T-helper 22 cell (primary cell): Measurements from ENCODE around the gene FBXO36.
"Not testable (repeated sequence)": the region's sequence is repeated elsewhere in the genome, so short reads cannot be mapped to it uniquely, and the experiment has no call there.

Experiments used
- DNase-seq: peaks from one replicate; pipeline ENCODE4 v3.0.0-alpha.2; 2020; ENCODE audit warnings: low read depth

FBXO36 gene

GRCh38 chr2:229910832-229911412 lies 11.4 kb upstream of the FBXO36 start:
- no peak for DNase-seq

- no peak for DNase-seq
Measured at GRCh38 chr2:229914171-229914570, 8.1 kb upstream of the FBXO36 start.

GRCh38 chr2:229917793-229918192 lies 4.5 kb upstream of the FBXO36 start:
- DNase-seq = no peak

- no peak for DNase-seq
Measured at GRCh38 chr2:229920011-229920641, 2.2 kb upstream of the FBXO36 start.

- DNase-seq = peak; percentile 59
Measured at GRCh38 chr2:229921101-229921891, 1.0 kb upstream of the FBXO36 start.

GRCh38 chr2:229921892-229922448 lies 333 bp upstream of the FBXO36 start, which contains the start of gene TRIP12:
TSS of gene TRIP12 (minus strand) at chr2:229922009. CDS start at chr2:229880079, 41,930 bp downstream.
- peak; percentile 81 for DNase-seq

GRCh38 chr2:229924541-229924940 lies 2.2 kb downstream of the FBXO36 start:
- DNase-seq = not testable (repeated sequence)

- no peak for DNase-seq
Measured at GRCh38 chr2:229925201-229925600, 2.9 kb downstream of the FBXO36 start.

- DNase-seq = no peak
Measured at GRCh38 chr2:229927817-229928321, 5.6 kb downstream of the FBXO36 start.

GRCh38 chr2:229930656-229931055 lies 8.4 kb downstream of the FBXO36 start:
- DNase-seq = no peak

- DNase-seq = no peak
Measured at GRCh38 chr2:229931241-229931640, 8.9 kb downstream of the FBXO36 start.

- DNase-seq = no peak
Measured at GRCh38 chr2:229937537-229937936, 15.2 kb downstream of the FBXO36 start.

GRCh38 chr2:229942671-229943070 lies 20.4 kb downstream of the FBXO36 start:
- no peak for DNase-seq

GRCh38 chr2:229943171-229943570 lies 20.9 kb downstream of the FBXO36 start:
- DNase-seq = no peak

GRCh38 chr2:229943770-229944449 lies 21.6 kb downstream of the FBXO36 start:
- DNase-seq = no peak

- DNase-seq = no peak
Measured at GRCh38 chr2:229945975-229946374, 23.7 kb downstream of the FBXO36 start.

- DNase-seq = no peak
Measured at GRCh38 chr2:229947544-229947943, 25.2 kb downstream of the FBXO36 start.

- DNase-seq = no peak
Measured at GRCh38 chr2:229952256-229952835, 30.0 kb downstream of the FBXO36 start.

- DNase-seq = no peak
Measured at GRCh38 chr2:229955663-229956062, 33.4 kb downstream of the FBXO36 start.

GRCh38 chr2:229956491-229956890 lies 34.2 kb downstream of the FBXO36 start:
- no peak for DNase-seq

GRCh38 chr2:229963596-229963995 lies 41.3 kb downstream of the FBXO36 start:
- DNase-seq = not testable (repeated sequence)

GRCh38 chr2:229969921-229970320 lies 47.6 kb downstream of the FBXO36 start:
- no peak for DNase-seq
